Epithelial cell of proximal tubule (primary cell): ENCODE data around the gene MAGEA1. TPM values are rescaled to one million over a fixed set of nuclear protein-coding genes. Genes with fewer than 3 reads are reported as not detected.

Source experiments
- DNase-seq: peaks from one replicate; pipeline ENCODE4 v3.0.0-alpha.2; 2011; ENCODE audit warnings: low read depth
- H3K4me3 ChIP-seq: 2 replicates; pipeline ENCODE4 v1.5.1; 2011; ENCODE audit warnings: low read depth, mild to moderate bottlenecking, low read length
- total RNA-seq: library from RNA; depleted of rRNA; stranded (reverse); fragments of >200 nt; gene quantifications from 2 replicates; pipeline ENCODE4 v1.2.3, GENCODE V29; 2015
- TF ChIP-seq, protein P1 (sequence below): conservative IDR thresholded peaks from 2 replicates; pipeline ENCODE4 v1.5.1; 2012; ENCODE audit warnings: low read depth, mild to moderate bottlenecking, low read length

The MAGEA1 gene
- total RNA-seq, 1 donor from 2014 or later = not detected

DNA sequence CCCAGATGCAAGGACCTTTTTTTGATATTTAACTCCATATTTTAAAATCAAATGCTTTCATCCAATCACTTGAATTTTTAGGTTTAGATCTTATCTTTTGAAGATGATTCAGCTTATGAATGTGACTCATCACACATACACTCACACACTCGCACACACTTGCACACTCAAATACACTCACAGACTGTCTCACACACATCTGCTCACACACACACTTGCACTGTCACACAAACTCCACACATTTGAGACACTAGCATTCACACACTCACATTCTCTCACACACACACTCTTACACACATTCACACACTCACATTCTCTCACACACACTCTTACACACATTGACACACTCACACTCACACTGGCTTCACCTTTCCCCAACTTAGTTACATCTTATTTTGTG, 37.8 kb downstream of the MAGEA1 start:
- DNase-seq = no peak
- TF ChIP-seq, protein P1, sequence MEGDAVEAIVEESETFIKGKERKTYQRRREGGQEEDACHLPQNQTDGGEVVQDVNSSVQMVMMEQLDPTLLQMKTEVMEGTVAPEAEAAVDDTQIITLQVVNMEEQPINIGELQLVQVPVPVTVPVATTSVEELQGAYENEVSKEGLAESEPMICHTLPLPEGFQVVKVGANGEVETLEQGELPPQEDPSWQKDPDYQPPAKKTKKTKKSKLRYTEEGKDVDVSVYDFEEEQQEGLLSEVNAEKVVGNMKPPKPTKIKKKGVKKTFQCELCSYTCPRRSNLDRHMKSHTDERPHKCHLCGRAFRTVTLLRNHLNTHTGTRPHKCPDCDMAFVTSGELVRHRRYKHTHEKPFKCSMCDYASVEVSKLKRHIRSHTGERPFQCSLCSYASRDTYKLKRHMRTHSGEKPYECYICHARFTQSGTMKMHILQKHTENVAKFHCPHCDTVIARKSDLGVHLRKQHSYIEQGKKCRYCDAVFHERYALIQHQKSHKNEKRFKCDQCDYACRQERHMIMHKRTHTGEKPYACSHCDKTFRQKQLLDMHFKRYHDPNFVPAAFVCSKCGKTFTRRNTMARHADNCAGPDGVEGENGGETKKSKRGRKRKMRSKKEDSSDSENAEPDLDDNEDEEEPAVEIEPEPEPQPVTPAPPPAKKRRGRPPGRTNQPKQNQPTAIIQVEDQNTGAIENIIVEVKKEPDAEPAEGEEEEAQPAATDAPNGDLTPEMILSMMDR = no peak

DNA sequence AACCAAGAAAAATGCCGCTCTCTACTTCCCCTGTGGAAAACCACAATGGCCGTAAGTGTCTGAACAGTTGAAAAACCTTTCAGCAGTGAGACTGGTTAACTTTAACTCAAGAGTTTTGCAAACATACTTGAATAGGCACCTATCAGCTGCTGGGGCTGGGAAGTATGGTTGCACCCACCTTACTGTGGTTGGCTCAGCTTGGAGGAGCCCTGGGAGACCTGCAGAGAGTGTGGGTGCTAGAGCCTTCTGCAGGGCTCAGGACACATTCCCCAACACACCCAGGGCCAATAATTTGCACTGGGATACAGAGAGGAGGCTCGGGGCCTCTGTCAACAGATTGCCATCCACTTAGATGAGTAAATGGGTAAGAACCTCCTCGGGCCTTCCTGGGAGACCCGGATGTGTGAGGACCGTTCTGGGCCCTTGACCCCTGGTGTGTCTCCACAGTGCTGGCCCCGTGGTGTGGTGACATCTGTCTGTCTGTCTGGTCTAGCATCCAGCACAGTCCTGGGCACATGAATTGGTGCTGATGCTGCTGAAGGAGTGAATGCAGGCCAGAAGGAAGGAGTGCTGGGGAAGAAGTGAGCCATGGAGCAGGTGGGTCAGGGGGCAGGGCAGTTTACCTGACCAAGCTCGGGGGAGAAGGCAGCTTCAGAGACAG, 46.5 kb downstream of the MAGEA1 start:
- DNase-seq = no peak
- TF ChIP-seq, protein P1 = no peak
- H3K4me3 ChIP-seq = no peak overlapping the region

More for the DNA sequence above, 37.8 kb downstream of the MAGEA1 start:
- no peak overlapping the region for H3K4me3 ChIP-seq

DNA sequence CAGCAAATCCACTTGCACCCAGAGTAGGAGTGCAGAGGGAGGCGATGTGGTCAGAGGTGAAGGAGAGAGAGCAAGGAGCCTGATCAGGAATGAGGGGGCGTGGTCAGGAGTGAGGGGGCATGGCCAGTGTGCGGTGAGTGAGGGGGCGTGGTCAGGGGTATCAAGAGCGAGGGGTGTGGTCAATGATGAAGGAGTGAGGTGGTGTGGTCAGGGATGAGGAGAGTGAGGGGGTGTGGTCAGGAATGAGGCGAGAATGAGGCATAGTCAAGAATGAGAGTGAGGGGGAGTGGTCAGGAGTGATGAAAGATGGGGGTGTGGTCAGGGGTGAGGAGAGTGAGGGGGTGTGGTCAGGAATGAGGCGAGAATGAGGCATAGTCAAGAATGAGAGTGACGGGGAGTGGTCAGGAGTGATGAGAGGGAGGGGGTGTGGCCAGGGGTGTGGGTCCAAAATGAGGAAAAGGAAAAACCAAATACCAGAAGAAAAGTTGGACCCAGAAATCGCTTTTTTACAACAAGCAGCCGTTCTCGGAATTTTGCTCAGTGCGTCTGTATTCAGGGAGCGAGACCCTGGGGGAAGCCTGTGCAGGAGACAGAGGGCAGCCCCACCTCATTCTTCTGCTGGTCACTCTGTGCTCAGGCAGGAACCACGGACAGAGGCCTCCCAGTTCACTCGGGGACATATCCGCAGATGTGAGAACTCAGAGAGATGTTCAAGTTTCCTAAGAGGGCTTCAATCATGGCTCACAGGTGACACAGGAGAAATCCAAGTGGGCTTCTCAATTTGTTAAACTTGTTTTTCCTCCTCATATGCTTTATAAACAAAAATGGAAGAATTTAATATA, 47.5 kb downstream of the MAGEA1 start:
- TF ChIP-seq, protein P1 = no peak
- DNase-seq = no peak
- H3K4me3 ChIP-seq = no peak overlapping the region

Other genes starting within 250 kb of the MAGEA1 start
- gene PNMA5, start 185.2 kb upstream of the MAGEA1 start, total RNA-seq = not detected in 2 replicates
- gene PNMA3, start 122.8 kb upstream of the MAGEA1 start, total RNA-seq = 0.22 and 0.69 TPM in 2 replicates
- gene PNMA6A, start 106.8 kb upstream of the MAGEA1 start, total RNA-seq = 2.5 and 3.3 TPM in 2 replicates
- gene PNMA6F, start 142.5 kb downstream of the MAGEA1 start, total RNA-seq = not detected in 2 replicates
- gene ZNF275, start 154.9 kb downstream of the MAGEA1 start, total RNA-seq = 4.8 and 5.3 TPM in 2 replicates
- not detected in 2 replicates for gene PNMA6E, start 222.1 kb downstream of the MAGEA1 start, total RNA-seq
- 0.06 and 0.14 TPM in 2 replicates for gene ZFP92, start 232.2 kb downstream of the MAGEA1 start, total RNA-seq